H1 (cell line): ENCODE results near the gene L3MBTL4. TPM values are rescaled to one million over a fixed set of nuclear protein-coding genes. Genes with fewer than 3 reads are reported as not detected.

Experiments
- CTCF ChIA-PET: fragments of 300-600 bp; sonication (Branson Sonifier 250); formaldehyde crosslinking; loops from one replicate; lab custom pipeline; 2021; ENCODE audit not compliant: partially characterized antibody; lab: Charles Lee
- POLR2A ChIA-PET: fragments of 300-600 bp; sonication (Branson Sonifier 250); formaldehyde crosslinking; loops from one replicate; lab custom pipeline; 2021; ENCODE audit warnings: inconsistent platforms; ENCODE audit not compliant: partially characterized antibody; lab: Charles Lee
- DNase-seq, 2 experiments: peaks; one replicate each; pipeline versions ENCODE4 v3.0.0 to v3.0.0-alpha.2; 2010 to 2022; ENCODE audit warnings: low spot score in 2 of 2, low read depth in 1 of 2, mixed read lengths in 1 of 2
- FAIRE-seq: peaks from 2 replicates; lab custom pipeline; 2011; peaks lifted over from hg19 to GRCh38; lab: Jason Lieb, UNC
- H2AFZ ChIP-seq: 2 replicates; pipeline ENCODE4 v1.8.1; 2012; ENCODE audit warnings: low read length, inconsistent platforms
- H2AK5ac ChIP-seq: 2 replicates; pipeline ENCODE4 v1.6.1; 2013; ENCODE audit warnings: low read depth, low read length
- H2BK120ac ChIP-seq: replicated peaks from 2 replicates; pipeline ENCODE3; 2013; ENCODE audit warnings: low read depth, low read length, inconsistent platforms
- H2BK12ac ChIP-seq: 2 replicates; pipeline ENCODE4 v1.6.1; 2013; ENCODE audit warnings: low read depth, low read length
- H2BK15ac ChIP-seq: 2 replicates; pipeline ENCODE4 v1.6.1; 2013; ENCODE audit warnings: low read length
- H2BK20ac ChIP-seq: 2 replicates; pipeline ENCODE4 v1.6.1; 2013; ENCODE audit warnings: low read length
- H2BK5ac ChIP-seq: 2 replicates; pipeline ENCODE4 v1.6.1; 2013; ENCODE audit warnings: low read depth, low read length
- H3K14ac ChIP-seq: 2 replicates; pipeline ENCODE4 v1.6.1; 2013; ENCODE audit warnings: inconsistent platforms; ENCODE audit not compliant: insufficient read length
- H3K18ac ChIP-seq: 2 replicates; pipeline ENCODE4 v1.6.1; 2013; ENCODE audit warnings: low read length; ENCODE audit errors: extremely low read depth
- H3K23ac ChIP-seq: 2 replicates; pipeline ENCODE4 v1.6.1; 2013; ENCODE audit warnings: inconsistent platforms; ENCODE audit not compliant: insufficient read length
- H3K23me2 ChIP-seq: 2 replicates; pipeline ENCODE4 v1.6.1; 2013; ENCODE audit warnings: low read depth, low read length
- H3K27ac ChIP-seq: 2 replicates; pipeline ENCODE4 v1.6.1; 2011; ENCODE audit warnings: low read depth, low read length, inconsistent platforms
- H3K27me3 ChIP-seq, 4 experiments: replicated peaks in 1 of 4; 1 replicate in 1 of 4; 2 replicates in 3 of 4; pipeline versions ENCODE4 v1.6.1 to v1.8.1; 2011 to 2013; ENCODE audit warnings: low read length in 3 of 4, mild to moderate bottlenecking in 3 of 4, inconsistent platforms in 2 of 4, mixed read lengths in 2 of 4, moderate library complexity in 1 of 4; ENCODE audit not compliant: control insufficient read depth in 3 of 4, insufficient read depth in 3 of 4; ENCODE audit errors: extremely low read depth in 1 of 4
- H3K36me3 ChIP-seq, 4 experiments: 2 replicates each; pipeline versions ENCODE4 v1.6.1 to v1.8.1; 2011 to 2013; ENCODE audit warnings: mild to moderate bottlenecking in 4 of 4, low read length in 3 of 4, moderate library complexity in 2 of 4, control low read depth in 1 of 4, inconsistent platforms in 1 of 4; ENCODE audit not compliant: insufficient read depth in 4 of 4, control insufficient read depth in 2 of 4
- H3K4ac ChIP-seq: replicated peaks from 2 replicates; pipeline ENCODE3; 2013; ENCODE audit warnings: low read length, low read depth, mixed read lengths, inconsistent platforms; ENCODE audit not compliant: insufficient read length
- H3K4me1 ChIP-seq, 4 experiments: replicated peaks in 1 of 4; 1 replicate in 1 of 4; 2 replicates in 3 of 4; pipeline versions ENCODE4 v1.6.1 to v1.8.1; 2011 to 2013; ENCODE audit warnings: low read length in 3 of 4, inconsistent platforms in 2 of 4, mixed read lengths in 1 of 4; ENCODE audit not compliant: insufficient read depth in 4 of 4, control insufficient read depth in 3 of 4
- H3K4me2 ChIP-seq, 2 experiments: 2 replicates each; pipeline versions ENCODE4 v1.6.1 to v1.8.1; 2011 to 2013; ENCODE audit warnings: low read depth in 2 of 2, low read length in 2 of 2, control low read depth in 1 of 2, inconsistent platforms in 1 of 2, mild to moderate bottlenecking in 1 of 2; ENCODE audit not compliant: insufficient read depth in 1 of 2
- H3K4me3 ChIP-seq, 4 experiments: fragments of 200-600, 300-600 bp in 1 of 4; sonication (generic), shearing (Covaris generic), sonication (Bioruptor Twin) in 1 of 4; 2 replicates each; pipeline versions ENCODE4 v1.5.1 to v1.8.1; 2011 to 2016; ENCODE audit warnings: low read length in 4 of 4, low read depth in 3 of 4, control low read depth in 2 of 4, inconsistent platforms in 2 of 4, mild to moderate bottlenecking in 2 of 4, mixed read lengths in 1 of 4, moderate library complexity in 1 of 4; ENCODE audit not compliant: insufficient read depth in 2 of 4; ENCODE audit errors: extremely low read depth in 1 of 4
- H3K56ac ChIP-seq: replicated peaks from 2 replicates; pipeline ENCODE3; 2013; ENCODE audit warnings: low read depth, mild to moderate bottlenecking, mixed read lengths, low read length, inconsistent platforms; ENCODE audit not compliant: insufficient read length
- H3K79me1 ChIP-seq: 2 replicates; pipeline ENCODE4 v1.6.1; 2013; ENCODE audit warnings: low read depth, low read length, control low read depth
- H3K79me2 ChIP-seq, 2 experiments: 2 replicates each; pipeline versions ENCODE4 v1.6.1 to v1.8.1; 2012 to 2013; ENCODE audit warnings: low read length in 2 of 2, mild to moderate bottlenecking in 2 of 2, inconsistent platforms in 1 of 2; ENCODE audit not compliant: insufficient read depth in 2 of 2, control insufficient read depth in 1 of 2
- H3K9ac ChIP-seq, 4 experiments: replicated peaks in 1 of 4; 1 replicate in 1 of 4; 2 replicates in 3 of 4; pipeline versions ENCODE4 v1.6.1 to v1.8.1; 2011 to 2013; ENCODE audit warnings: low read depth in 3 of 4, low read length in 3 of 4, control low read depth in 2 of 4, mild to moderate bottlenecking in 2 of 4, moderate library complexity in 2 of 4, inconsistent platforms in 1 of 4; ENCODE audit errors: extremely low read depth in 1 of 4
- H3K9me3 ChIP-seq, 2 experiments: 2 replicates each; pipeline versions ENCODE4 v1.6.1 to v1.8.1; 2012 to 2013; ENCODE audit warnings: mild to moderate bottlenecking in 2 of 2, moderate library complexity in 2 of 2, control low read depth in 1 of 2, inconsistent platforms in 1 of 2, low read depth in 1 of 2, low read length in 1 of 2, mixed read lengths in 1 of 2; ENCODE audit not compliant: insufficient read depth in 2 of 2
- H4K20me1 ChIP-seq, 2 experiments: replicated peaks in 1 of 2; 2 replicates each; pipeline versions ENCODE3 to v1.8.1; 2011 to 2013; ENCODE audit warnings: inconsistent platforms in 2 of 2, low read length in 2 of 2, mild to moderate bottlenecking in 1 of 2; ENCODE audit not compliant: insufficient read depth in 2 of 2, control insufficient read depth in 1 of 2
- H4K5ac ChIP-seq: 2 replicates; pipeline ENCODE4 v1.6.1; 2013; ENCODE audit warnings: low read length, low read depth, mixed read lengths, inconsistent platforms; ENCODE audit not compliant: insufficient read length
- H4K8ac ChIP-seq: 2 replicates; pipeline ENCODE4 v1.8.0; 2013; ENCODE audit warnings: mild to moderate bottlenecking, moderate library complexity, low read length, inconsistent platforms; ENCODE audit not compliant: insufficient read depth; ENCODE audit errors: extremely low read depth
- H4K91ac ChIP-seq: replicated peaks from 2 replicates; pipeline ENCODE3; 2013; ENCODE audit warnings: low read length, mixed read lengths, inconsistent platforms; ENCODE audit not compliant: insufficient read length
- ASH2L ChIP-seq: fragments of 200-600, 300-600 bp; sonication (generic); IDR thresholded peaks from one replicate; pipeline ENCODE4 v1.7.1; 2017; ENCODE audit warnings: low read length
- ATF2 ChIP-seq: IDR thresholded peaks from 2 replicates; pipeline ENCODE4 v1.6.1; 2012; ENCODE audit warnings: low read length, inconsistent platforms
- CEBPB ChIP-seq: IDR thresholded peaks from 2 replicates; pipeline ENCODE4 v1.6.1; 2012; ENCODE audit warnings: low read depth, low read length
- CHD1 ChIP-seq: IDR thresholded peaks from 2 replicates; pipeline ENCODE4 v1.6.1; 2012; ENCODE audit warnings: low read depth, low read length, improper control_type of control experiment
- E2F6 ChIP-seq: IDR thresholded peaks from 2 replicates; pipeline ENCODE4 v1.6.1; 2012; ENCODE audit warnings: inconsistent platforms
- HDAC6 ChIP-seq: IDR thresholded peaks from one replicate; pipeline ENCODE4 v1.7.1; 2012; ENCODE audit warnings: low read depth, mild to moderate bottlenecking, inconsistent platforms, low read length, moderate library complexity
- MAX ChIP-seq: IDR thresholded peaks from 2 replicates; pipeline ENCODE4 v1.6.1; 2012; ENCODE audit warnings: inconsistent platforms
- PHF8 ChIP-seq: fragments of 200-600 bp; sonication (generic); conservative IDR thresholded peaks from 2 replicates; pipeline ENCODE4 v1.7.1; 2012; ENCODE audit warnings: low read depth, mild to moderate bottlenecking, inconsistent platforms, low read length, moderate library complexity
- RFX5 ChIP-seq: IDR thresholded peaks from 2 replicates; pipeline ENCODE4 v1.6.1; 2011; ENCODE audit warnings: low read depth, low read length, improper control_type of control experiment, borderline replicate concordance
- SIRT6 ChIP-seq: IDR thresholded peaks from one replicate; pipeline ENCODE4 v1.7.1; 2012; ENCODE audit warnings: low read length, inconsistent platforms
- SIX5 ChIP-seq: IDR thresholded peaks from 2 replicates; pipeline ENCODE4 v1.6.1; 2011; ENCODE audit warnings: mild to moderate bottlenecking, low read depth, low read length
- SRF ChIP-seq: IDR thresholded peaks from 2 replicates; pipeline ENCODE4 v1.6.1; 2011; ENCODE audit warnings: mild to moderate bottlenecking, low read depth, low read length, moderate library complexity
- TAF1 ChIP-seq: IDR thresholded peaks from 2 replicates; pipeline ENCODE4 v1.6.1; 2011; ENCODE audit warnings: mild to moderate bottlenecking, low read depth, low read length
- WGBS, 2 experiments: shearing (Covaris generic) in 1 of 2; methylation state at CpG; one replicate each; pipeline versions ENCODE4 v1.1.6 to v1.1.7; 2013 to 2015; ENCODE audit warnings: low lambda C conversion rate in 2 of 2, mixed read lengths in 2 of 2, inconsistent platforms in 1 of 2, low coverage in 1 of 2, missing lambda C conversion rate in 1 of 2; ENCODE audit not compliant: insufficient replicate concordance in 2 of 2, insufficient coverage in 1 of 2, insufficient read length in 1 of 2; ENCODE audit errors: extremely low coverage in 1 of 2, missing lambda C conversion rate in 1 of 2; 5-methylcytosine and 5-hydroxymethylcytosine counted together
- polyA plus RNA-seq, 7 experiments: library from polyadenylated mRNA; depleted of rRNA in 3 of 7; stranded (reverse) in 5 of 7; unstranded in 2 of 7; fragments of >200 nt in 5 of 7; fragments of 200-250 nt in 2 of 7; gene quantifications; 1 replicate in 5 of 7; 2 replicates in 1 of 7; 4 replicates in 1 of 7; pipeline versions ENCODE4 v1.2.1 to v1.2.3, GENCODE V29; 2011 to 2013; ENCODE audit warnings: missing spikeins in 2 of 7, mixed read lengths in 2 of 7
- total RNA-seq: library from RNA; stranded (reverse); fragmentation: NEBNext Ultra II Directional; extraction: Animal tissue kit (Norgen Biotek cat#: 25700); gene quantifications from 2 replicates; pipeline ENCODE4 v1.2.1, GENCODE V29; 2021

L3MBTL4 gene
- total and polyA plus RNA-seq, 2 of the 8 experiments (the other 6 are each of a cell fraction or from before 2014, with no cell fraction given): 1.0 to 2.1 TPM

GRCh38 chr18:5993938-5994337, 420.8 kb downstream of the L3MBTL4 start:
- FAIRE-seq: no peak
- no peaks in the 10 kb centered on the region for H3K36me3 ChIP-seq
- H4K5ac ChIP-seq: no peak overlapping the region
- 93% methylated on average over 9 of the region's 9 CpGs; no CpG with 5 or more reads in 1 of the 2 experiments for WGBS, 2 experiments
- H3K4me1 ChIP-seq: peaks cover 8 to 21% (median 19%) of the 10 kb centered on the region in 4 experiments; a peak in 5 of 7 replicates
- H3K23ac ChIP-seq: no peak overlapping the region
- H2BK12ac ChIP-seq: 0 out of 2 replicates have a peak overlapping the region, but pooled peaks have one; percentile 32
- no peak overlapping the region for H2BK5ac ChIP-seq
- H3K14ac ChIP-seq: no peak overlapping the region
- no peaks in the 10 kb centered on the region for H4K20me1 ChIP-seq
- H3K56ac ChIP-seq: no peak overlapping the region
- H3K4me2 ChIP-seq: no peak overlapping the region
- H3K79me2 ChIP-seq: no peaks in the 10 kb centered on the region
- no peak for DNase-seq
- no peak overlapping the region; a peak in 1 of 7 replicates for H3K9ac ChIP-seq
- no peak overlapping the region for H3K27ac ChIP-seq
- no peak overlapping the region for H3K4me3 ChIP-seq
- no peaks in the 10 kb centered on the region; a peak in 1 of 4 replicates for H3K9me3 ChIP-seq
- H2AK5ac ChIP-seq: no peak overlapping the region
- H3K18ac ChIP-seq: no peak overlapping the region
- H3K4ac ChIP-seq: no peak overlapping the region
- peaks cover 2% of the 10 kb centered on the region; the same call in 1 of the 2 replicates for H3K23me2 ChIP-seq
- H2AFZ ChIP-seq: no peak overlapping the region
- no peaks in the 10 kb centered on the region; a peak in 1 of 7 replicates for H3K27me3 ChIP-seq
- H2BK15ac ChIP-seq: no peak overlapping the region
- ChIA-PET CTCF (no interaction called here), POLR2A (no interaction called here)
- no peaks in the 10 kb centered on the region for H3K79me1 ChIP-seq
- H2BK120ac ChIP-seq: no peak overlapping the region
- H4K8ac ChIP-seq: no peak overlapping the region
- H4K91ac ChIP-seq: no peak overlapping the region
- no peak overlapping the region for H2BK20ac ChIP-seq
- TF ChIP-seq SRF (no peak), PHF8 (no peak), CEBPB (no peak), RFX5 (no peak), SIRT6 (no peak), E2F6 (no peak), ASH2L (no peak), SIX5 (no peak), TAF1 (no peak), MAX (no peak), CHD1 (no peak), HDAC6 (no peak), ATF2 (no peak)
